Measurements from ENCODE around the gene DNER.
A peak's percentile ranks its signal among the peaks of the same experiment; 100 is the strongest.

DNER gene

DNA sequence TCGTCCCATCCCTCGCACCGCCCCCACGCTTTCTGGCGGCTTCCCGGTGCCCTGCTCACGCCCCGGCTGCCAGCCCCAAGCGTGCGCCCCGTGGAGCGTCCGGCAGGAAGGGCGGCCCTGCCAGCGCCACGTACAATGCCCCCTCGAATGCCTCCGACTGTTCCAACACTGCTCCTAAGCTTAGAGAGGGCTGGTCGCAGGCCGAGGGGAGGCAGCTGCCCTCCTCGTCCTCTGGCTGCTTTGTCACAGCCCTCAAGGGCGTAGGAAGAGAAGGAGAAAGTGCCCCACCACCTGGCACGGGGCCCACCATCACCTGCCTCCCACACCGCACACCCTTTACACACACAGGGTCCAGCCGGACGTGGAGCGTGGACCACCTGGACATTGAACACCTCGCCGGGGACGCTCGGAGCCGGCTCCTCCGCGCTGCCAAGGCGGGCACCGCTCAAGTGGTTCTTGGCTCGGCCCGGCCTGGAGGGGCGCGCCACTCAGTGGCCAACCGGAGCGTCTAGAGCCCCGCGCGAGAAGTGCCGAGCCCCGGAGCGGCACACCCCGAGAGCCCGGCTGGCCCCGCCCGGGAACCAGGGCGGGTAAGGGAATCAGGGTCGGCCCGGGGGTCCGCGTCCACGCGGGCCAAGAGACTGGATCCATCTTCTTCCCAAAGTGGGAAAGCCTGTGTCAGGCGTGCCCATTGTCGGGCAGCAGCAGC is 830 bp downstream of the DNER start:
- Histone ChIP-seq H3K27ac (ENCODE audit: low read depth, low read length, poor library complexity, severe bottlenecking) (no peak overlapping the region), H3K9me3 (ENCODE audit: low read length) (no peaks in the 10 kb centered on the region), H4K20me1 (ENCODE audit: insufficient read depth, low read length) (no peaks in the 10 kb centered on the region), H3K36me3 (ENCODE audit: insufficient read depth, low read length) (no peaks in the 10 kb centered on the region), H2AFZ (ENCODE audit: low read length) (no peak overlapping the region), H3K4me3 (ENCODE audit: low read depth, low read length, poor library complexity, severe bottlenecking) (peak overlapping the region; percentile 44), H3K9ac (ENCODE audit: low read length) (no peak overlapping the region), H3K9me2 (ENCODE audit: low read depth, low read length) (no peaks in the 10 kb centered on the region), H3F3A (ENCODE audit: insufficient read depth, low read length) (no peaks in the 10 kb centered on the region), H3K4me2 (ENCODE audit: low read length) (peak overlapping the region; percentile 50), H3K27me3 (ENCODE audit: insufficient read depth, low read length) (peaks cover 5% of the 10 kb centered on the region; the same call in 1 of the 2 replicates), H3K4me1 (ENCODE audit: insufficient read depth, low read length, severe bottlenecking) (peaks cover 4% of the 10 kb centered on the region), H3K79me2 (ENCODE audit: insufficient read depth, low read length) (no peaks in the 10 kb centered on the region)
- TF ChIP-seq, protein P1, sequence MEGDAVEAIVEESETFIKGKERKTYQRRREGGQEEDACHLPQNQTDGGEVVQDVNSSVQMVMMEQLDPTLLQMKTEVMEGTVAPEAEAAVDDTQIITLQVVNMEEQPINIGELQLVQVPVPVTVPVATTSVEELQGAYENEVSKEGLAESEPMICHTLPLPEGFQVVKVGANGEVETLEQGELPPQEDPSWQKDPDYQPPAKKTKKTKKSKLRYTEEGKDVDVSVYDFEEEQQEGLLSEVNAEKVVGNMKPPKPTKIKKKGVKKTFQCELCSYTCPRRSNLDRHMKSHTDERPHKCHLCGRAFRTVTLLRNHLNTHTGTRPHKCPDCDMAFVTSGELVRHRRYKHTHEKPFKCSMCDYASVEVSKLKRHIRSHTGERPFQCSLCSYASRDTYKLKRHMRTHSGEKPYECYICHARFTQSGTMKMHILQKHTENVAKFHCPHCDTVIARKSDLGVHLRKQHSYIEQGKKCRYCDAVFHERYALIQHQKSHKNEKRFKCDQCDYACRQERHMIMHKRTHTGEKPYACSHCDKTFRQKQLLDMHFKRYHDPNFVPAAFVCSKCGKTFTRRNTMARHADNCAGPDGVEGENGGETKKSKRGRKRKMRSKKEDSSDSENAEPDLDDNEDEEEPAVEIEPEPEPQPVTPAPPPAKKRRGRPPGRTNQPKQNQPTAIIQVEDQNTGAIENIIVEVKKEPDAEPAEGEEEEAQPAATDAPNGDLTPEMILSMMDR (IDR thresholded peaks at IDR 0.05; ENCODE audit: low read length) = no peak
- TF ChIP-seq EZH2 (IDR thresholded peaks at IDR 0.05; ENCODE audit: borderline replicate concordance, low read length) = no peak

DNA sequence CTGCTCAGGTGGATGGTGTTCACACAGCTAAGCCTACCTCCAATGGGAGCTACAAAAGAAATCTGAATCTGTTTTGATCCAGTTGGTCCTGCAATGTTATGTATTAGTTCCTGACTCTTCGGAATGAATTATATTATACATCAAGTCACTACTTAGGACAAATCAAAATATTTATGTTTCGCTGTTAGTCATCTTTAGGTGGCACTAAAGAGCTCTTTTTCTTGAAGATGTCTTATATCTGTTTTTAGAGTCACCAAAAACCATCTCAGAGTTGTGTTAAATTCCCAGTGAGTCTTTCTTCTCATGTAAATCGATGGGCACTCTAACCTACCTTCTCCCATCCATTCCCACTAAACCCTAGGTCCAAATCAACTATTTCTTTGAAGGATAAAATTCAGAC is 2.2 kb downstream of the DNER start:
- no peaks in the 10 kb centered on the region for H3K36me3 ChIP-seq (ENCODE audit: insufficient read depth, low read length)
- no peaks in the 10 kb centered on the region for H3K9me2 ChIP-seq (ENCODE audit: low read depth, low read length)
- H3K27ac ChIP-seq (ENCODE audit: low read depth, low read length, poor library complexity, severe bottlenecking) = no peak overlapping the region
- TF ChIP-seq EZH2 (IDR thresholded peaks at IDR 0.05; ENCODE audit: borderline replicate concordance, low read length) = no peak
- TF ChIP-seq, protein P1 (IDR thresholded peaks at IDR 0.05; ENCODE audit: low read length) = peak; percentile 24; the same call in 1 of the 2 replicates
- H3K27me3 ChIP-seq (ENCODE audit: insufficient read depth, low read length) = peaks cover 5% of the 10 kb centered on the region; the same call in 1 of the 2 replicates
- H2AFZ ChIP-seq (ENCODE audit: low read length) = no peak overlapping the region
- H3K9me3 ChIP-seq (ENCODE audit: low read length) = no peaks in the 10 kb centered on the region
- H3K4me1 ChIP-seq (ENCODE audit: insufficient read depth, low read length, severe bottlenecking) = peaks cover 4% of the 10 kb centered on the region
- H3K4me3 ChIP-seq (ENCODE audit: low read depth, low read length, poor library complexity, severe bottlenecking) = no peak overlapping the region
- H3K9ac ChIP-seq (ENCODE audit: low read length) = no peak overlapping the region
- H3K4me2 ChIP-seq (ENCODE audit: low read length) = no peak overlapping the region
- no peaks in the 10 kb centered on the region for H4K20me1 ChIP-seq (ENCODE audit: insufficient read depth, low read length)
- no peaks in the 10 kb centered on the region for H3K79me2 ChIP-seq (ENCODE audit: insufficient read depth, low read length)
- no peaks in the 10 kb centered on the region for H3F3A ChIP-seq (ENCODE audit: insufficient read depth, low read length)

DNA sequence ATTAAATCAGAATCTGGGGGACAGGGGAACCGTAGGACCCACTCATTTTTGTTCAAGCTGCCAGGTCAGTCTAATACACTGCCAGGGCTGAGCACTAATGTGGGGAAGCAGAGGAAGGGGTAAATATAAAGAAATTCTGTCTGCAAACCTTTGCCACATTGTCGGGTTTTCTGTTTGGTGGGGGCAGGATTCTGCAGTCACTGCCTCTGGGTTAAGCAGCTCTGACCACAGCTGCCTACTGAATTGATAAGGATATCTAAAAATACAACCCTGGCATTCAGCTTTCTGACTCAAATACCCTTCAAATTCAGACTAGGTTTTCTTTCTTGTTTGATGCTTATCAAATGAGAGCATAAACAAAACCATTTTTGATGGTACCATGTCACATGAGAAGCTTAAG is 6.0 kb downstream of the DNER start:
- TF ChIP-seq, protein P1 (IDR thresholded peaks at IDR 0.05; ENCODE audit: low read length) = no peak
- TF ChIP-seq EZH2 (IDR thresholded peaks at IDR 0.05; ENCODE audit: borderline replicate concordance, low read length) = no peak
- no peak overlapping the region for H2AFZ ChIP-seq (ENCODE audit: low read length)
- peaks cover 5% of the 10 kb centered on the region; the same call in 1 of the 2 replicates for H3K27me3 ChIP-seq (ENCODE audit: insufficient read depth, low read length)
- no peaks in the 10 kb centered on the region for H3K9me2 ChIP-seq (ENCODE audit: low read depth, low read length)
- H4K20me1 ChIP-seq (ENCODE audit: insufficient read depth, low read length) = no peaks in the 10 kb centered on the region
- H3K79me2 ChIP-seq (ENCODE audit: insufficient read depth, low read length) = no peaks in the 10 kb centered on the region
- no peaks in the 10 kb centered on the region for H3K4me1 ChIP-seq (ENCODE audit: insufficient read depth, low read length, severe bottlenecking)
- H3K4me2 ChIP-seq (ENCODE audit: low read length) = no peak overlapping the region
- no peaks in the 10 kb centered on the region for H3F3A ChIP-seq (ENCODE audit: insufficient read depth, low read length)
- no peak overlapping the region for H3K9ac ChIP-seq (ENCODE audit: low read length)
- no peak overlapping the region for H3K27ac ChIP-seq (ENCODE audit: low read depth, low read length, poor library complexity, severe bottlenecking)
- no peak overlapping the region for H3K4me3 ChIP-seq (ENCODE audit: low read depth, low read length, poor library complexity, severe bottlenecking)
- H3K36me3 ChIP-seq (ENCODE audit: insufficient read depth, low read length) = no peaks in the 10 kb centered on the region
- H3K9me3 ChIP-seq (ENCODE audit: low read length) = no peaks in the 10 kb centered on the region
